Glomerular endothelial cell (primary cell): Measurements from ENCODE around the gene SLX4IP. TPM values are rescaled to one million over a fixed set of nuclear protein-coding genes. Genes with fewer than 3 reads are reported as not detected.

Experiments
- DNase-seq: peaks from one replicate; pipeline ENCODE4 v3.0.0-alpha.2; 2011; ENCODE audit warnings: low read depth, low spot score; ENCODE audit errors: extremely low read depth
- total RNA-seq: library from RNA; depleted of rRNA; stranded (reverse); fragments of >200 nt; gene quantifications from 2 replicates; pipeline ENCODE4 v1.2.3, GENCODE V29; 2015

The SLX4IP gene
- total RNA-seq, 1 donor from 2014 or later, result 3.4 TPM

GRCh38 chr20:10644458-10645204, 209.5 kb downstream of the SLX4IP start:
- no peak for DNase-seq

DNA sequence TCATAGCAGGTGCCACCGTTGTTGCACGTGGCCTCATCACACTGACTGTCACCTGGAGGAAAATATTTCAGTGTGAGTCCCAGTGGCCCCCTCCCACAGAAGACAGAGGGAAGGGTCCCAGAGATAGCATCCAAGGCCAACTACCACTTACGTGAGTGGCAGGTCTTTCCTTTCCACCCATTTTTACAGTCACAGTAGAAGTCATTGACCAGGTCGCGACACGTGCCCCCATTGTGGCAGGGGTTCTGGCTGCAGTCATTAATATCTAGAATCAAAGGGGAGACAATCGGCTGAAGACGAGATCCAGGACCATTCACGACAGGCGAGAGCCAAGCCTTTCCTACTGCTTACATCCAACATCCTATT, 210.1 kb downstream of the SLX4IP start:
- no peak for DNase-seq

- no peak for DNase-seq
Measured at GRCh38 chr20:10646006-10646405, 210.9 kb downstream of the SLX4IP start.

- DNase-seq, result no peak
Measured at GRCh38 chr20:10646886-10647420, 211.8 kb downstream of the SLX4IP start.

GRCh38 chr20:10647471-10647870, 212.4 kb downstream of the SLX4IP start:
- DNase-seq, result no peak

- DNase-seq, result no peak
Measured at GRCh38 chr20:10647909-10648308, 212.8 kb downstream of the SLX4IP start.

GRCh38 chr20:10648651-10649050, 213.5 kb downstream of the SLX4IP start:
- no peak for DNase-seq

DNA sequence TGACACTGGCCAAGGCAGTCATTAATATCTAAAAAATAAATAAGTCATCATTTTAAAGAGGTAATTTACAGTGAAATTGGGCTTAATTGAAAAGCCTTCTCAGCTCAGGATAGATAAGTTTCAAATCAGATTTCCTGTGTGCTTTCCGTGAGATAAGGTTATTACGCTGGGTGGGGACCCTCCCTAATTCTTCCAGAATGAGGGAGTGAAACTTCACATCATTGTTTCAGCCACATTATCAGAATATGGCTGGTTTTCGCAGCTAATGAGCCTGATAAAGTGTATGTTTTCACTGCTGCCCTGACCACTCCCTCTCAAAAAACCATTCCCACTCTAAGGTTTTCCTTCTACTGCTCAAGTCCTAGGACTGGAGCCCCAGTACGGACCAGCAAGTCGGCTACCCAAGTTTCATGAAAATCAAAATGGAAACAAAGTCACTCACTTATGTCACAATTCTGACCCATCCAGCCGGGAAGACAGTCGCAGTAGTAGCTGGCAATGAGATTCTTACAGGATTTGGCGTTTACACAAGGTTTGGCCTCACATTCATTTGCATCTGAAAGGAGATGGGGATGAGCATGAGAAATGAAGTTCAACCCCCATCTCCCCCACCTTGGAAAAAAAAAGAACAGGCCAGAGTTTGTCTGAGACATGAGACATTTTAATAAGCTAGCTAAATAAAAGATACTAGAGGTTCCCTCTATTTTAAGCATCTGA, 214.1 kb downstream of the SLX4IP start:
- no peak for DNase-seq

DNA sequence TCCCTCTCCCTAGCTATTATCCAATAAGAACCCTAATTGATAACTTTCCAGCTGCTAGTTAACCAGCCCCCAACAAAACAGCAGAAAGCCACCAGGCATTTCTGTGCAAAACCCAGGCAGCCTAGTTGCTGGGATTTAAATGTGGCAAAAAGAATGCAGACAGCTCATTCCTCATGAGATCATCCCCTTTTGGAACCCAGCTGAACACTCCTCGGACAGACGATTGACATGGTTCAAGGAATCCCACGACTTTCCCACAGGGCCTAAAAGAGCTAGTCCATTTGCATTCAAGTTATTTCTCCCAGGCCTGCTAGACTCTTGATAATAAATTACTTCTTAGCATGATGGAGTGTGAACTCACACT, 214.7 kb downstream of the SLX4IP start:
- no peak for DNase-seq

DNA sequence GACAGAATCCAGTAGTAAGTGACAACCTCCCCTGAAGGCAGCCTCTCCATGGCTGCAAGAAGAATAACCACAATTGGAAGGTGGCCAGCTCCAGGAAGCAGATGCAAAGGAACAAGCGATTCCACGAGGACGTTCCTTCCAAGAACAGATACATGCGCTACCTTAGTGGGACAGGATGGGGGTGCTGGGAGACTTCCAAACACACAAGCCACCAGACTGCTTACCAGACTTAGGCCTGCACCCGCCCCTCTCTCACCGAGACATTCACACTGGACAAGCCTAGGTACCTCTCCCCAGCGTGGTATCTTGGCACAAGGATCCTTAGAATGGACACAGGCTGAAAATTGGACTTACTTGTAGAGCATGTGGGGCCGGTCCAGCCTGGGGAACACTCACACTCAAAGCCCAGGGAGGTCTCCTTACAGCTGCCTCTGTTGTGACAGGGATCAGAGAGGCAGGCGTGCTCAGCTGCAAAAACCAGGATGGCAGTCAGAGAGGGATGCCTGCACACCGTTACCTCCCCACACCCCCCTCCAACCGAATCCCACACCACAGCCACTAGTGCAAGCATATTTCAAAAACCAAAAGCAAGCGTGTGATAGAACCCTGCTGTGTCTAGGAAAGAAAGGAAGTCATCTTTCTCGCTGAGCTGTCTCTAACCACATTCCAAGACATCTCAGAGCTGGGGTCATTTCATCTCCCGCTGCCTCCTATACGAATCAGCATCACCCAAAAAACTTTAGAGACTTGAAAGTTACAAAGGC, 216.3 kb downstream of the SLX4IP start:
- DNase-seq, result no peak

DNA sequence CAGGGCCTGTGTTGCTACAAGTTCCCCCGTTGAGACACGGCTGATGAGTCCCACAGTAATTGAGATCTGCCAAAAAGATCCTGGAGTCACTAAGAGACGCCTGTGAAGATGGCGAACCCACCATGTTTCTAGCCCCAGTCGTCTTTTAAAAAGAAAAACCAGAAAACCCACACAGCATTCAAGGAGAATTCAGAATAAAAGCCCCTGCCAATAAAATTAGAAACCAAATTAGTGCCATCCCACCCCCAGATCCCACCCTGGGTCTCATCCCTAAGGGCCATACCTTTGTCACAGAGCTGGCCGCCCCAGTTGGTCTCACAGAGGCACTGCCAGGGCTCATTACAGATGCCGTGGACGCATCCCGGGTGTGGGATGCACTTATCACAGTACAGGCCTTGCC, 217.1 kb downstream of the SLX4IP start:
- no peak for DNase-seq

- DNase-seq, result no peak
Measured at GRCh38 chr20:10652660-10653261, 217.7 kb downstream of the SLX4IP start.

DNA sequence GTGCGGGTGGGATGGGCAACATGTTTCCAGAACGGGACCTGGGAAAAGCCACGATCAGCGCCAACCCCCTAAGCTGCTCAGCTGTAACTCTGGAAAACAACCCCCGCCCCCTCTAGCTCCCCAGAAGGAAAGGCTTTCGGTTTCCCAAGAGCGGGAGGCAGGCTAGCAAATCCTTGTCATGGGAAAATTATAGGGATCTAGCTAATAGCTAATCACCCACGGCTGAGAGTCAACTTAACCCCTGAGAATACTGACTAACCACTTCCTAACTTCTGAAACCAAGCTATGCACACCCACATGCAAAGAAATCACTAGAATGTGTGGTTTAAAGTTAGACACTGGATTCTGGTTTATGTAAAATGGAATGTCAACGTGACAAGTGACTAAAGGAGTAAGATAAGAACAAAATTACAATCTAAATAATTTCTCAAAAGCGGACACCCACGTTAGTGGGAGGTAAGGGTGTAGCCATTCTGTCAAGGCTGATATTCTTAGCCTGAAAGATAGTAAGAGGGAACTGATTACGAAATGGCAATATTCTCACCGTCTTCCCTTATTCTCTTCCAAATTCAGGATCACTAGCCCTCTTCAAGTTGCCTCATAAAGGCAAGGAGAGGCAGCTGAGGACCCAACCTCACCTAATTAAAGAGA, 218.6 kb downstream of the SLX4IP start:
- no peak for DNase-seq

DNA sequence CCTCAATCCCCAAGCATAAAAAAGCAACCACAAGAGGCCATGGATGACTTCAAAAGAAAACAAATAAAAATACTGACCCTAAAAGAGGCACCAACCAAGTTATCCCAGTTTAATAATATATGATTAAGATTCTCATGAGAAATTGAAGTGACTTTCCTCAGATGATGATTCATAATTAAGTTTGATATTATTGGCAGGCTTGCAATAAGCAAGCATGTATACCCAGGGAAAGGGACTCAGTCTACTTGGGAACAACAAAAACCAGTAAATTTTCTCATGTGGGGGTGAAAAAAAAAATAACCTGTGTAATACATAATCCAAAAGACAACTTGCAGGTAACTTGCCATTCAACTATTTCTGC, 219.1 kb downstream of the SLX4IP start:
- DNase-seq, result no peak

DNA sequence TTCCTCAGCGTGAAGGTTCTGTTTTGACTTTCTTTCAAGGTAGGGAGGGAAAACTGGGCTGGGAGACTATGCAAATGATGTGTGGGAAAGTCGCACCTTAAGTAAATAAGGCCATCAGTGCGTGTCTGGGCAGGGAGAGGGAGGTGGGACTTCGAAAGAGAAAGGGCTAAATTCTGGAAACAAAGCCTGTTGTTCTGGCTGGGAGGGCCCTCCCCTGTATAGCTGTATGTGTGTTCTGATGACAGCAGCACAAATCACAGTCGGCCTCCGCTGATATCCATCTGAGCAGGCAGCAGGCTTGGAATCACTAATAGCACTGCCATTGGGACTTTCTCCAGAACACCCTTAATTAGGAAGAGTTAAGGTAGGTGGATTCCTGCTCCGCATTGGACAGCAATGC, 219.5 kb downstream of the SLX4IP start:
- DNase-seq, result no peak

GRCh38 chr20:10655720-10656669, 220.9 kb downstream of the SLX4IP start:
- DNase-seq, result no peak

DNA sequence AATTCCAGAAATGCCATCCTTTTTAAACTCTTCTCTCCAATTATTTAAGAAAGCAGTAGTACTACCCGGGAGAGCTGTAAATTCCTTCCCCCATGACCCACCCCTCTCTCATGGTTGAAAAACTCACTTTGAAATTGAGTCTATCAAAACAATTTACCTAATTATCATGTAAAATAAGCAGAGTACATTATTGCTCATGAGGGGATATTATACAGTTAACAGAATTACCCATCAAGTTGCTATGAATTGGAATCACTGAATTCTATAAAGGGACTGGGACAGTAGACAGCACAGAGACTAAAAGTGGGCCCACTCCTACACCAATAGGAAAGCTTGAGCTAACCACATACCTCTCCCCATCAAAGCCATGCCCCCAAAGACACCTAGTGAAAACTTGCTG, 222.3 kb downstream of the SLX4IP start:
- DNase-seq, result no peak

DNA sequence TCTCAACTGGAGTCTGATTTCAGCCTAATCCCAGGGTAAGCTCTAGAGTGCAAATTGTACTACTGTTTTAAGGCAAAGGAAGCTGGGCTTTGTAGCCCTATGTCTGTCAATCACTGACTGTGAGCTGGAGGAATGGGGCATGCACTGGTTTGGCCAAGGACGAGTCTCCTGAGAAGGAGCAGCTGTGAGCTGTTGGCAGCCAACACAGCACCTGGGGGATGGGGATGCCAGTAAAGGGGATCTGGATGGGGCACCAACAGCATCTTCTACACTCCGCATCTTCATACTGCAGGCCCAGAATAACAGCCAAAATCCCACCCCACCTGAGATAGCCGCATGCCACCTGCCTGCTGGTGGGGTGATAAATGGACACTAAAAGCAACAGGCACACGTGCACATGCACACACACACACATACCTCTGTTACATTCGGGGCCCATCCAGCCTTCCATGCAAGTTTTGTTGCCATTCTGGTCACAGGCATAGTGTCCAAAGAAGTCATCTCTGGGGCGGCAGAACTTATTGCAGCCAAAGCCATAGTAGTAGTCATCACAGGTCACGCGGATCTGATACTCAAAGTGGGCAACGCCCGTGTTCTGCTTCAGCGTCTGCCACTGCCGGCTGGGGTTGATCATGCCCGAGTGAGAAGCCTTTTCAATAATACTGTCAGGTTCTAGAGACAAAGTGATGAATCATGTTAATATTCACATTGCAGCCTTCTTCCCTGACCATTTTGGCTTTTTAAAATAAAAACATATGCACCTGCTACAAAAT, 223.1 kb downstream of the SLX4IP start:
- DNase-seq, result no peak
